Fibroblast of the aortic adventitia (primary cell): Measurements from ENCODE around the gene RAP1GAP. TPM values are rescaled to one million over a fixed set of nuclear protein-coding genes. Genes with fewer than 3 reads are reported as not detected.

ENCODE experiments used
- DNase-seq: peaks from one replicate; pipeline ENCODE4 v3.0.0-alpha.2; 2010; ENCODE audit warnings: low read depth
- H3K4me3 ChIP-seq: 2 replicates; pipeline ENCODE4 v1.5.1; 2011; ENCODE audit warnings: low read depth, mild to moderate bottlenecking, control low read depth, low read length, moderate library complexity
- total RNA-seq: library from RNA; depleted of rRNA; stranded (reverse); fragments of >200 nt; gene quantifications from 2 replicates; pipeline ENCODE4 v1.2.3, GENCODE V29; 2012; ENCODE audit warnings: low replicate concordance
- TF ChIP-seq, protein P1 (sequence below): IDR thresholded peaks from 2 replicates; pipeline ENCODE4 v1.5.1; 2011; ENCODE audit warnings: mild to moderate bottlenecking, low read length, control low read depth, inconsistent platforms; ENCODE audit not compliant: insufficient read depth

Gene RAP1GAP
- total RNA-seq, 1 donor: 0.09 TPM

GRCh38 chr1:21585037-21585436 lies 84.1 kb downstream of the RAP1GAP start:
- DNase-seq: no peak
- H3K4me3 ChIP-seq: no peak overlapping the region
- TF ChIP-seq, protein P1, sequence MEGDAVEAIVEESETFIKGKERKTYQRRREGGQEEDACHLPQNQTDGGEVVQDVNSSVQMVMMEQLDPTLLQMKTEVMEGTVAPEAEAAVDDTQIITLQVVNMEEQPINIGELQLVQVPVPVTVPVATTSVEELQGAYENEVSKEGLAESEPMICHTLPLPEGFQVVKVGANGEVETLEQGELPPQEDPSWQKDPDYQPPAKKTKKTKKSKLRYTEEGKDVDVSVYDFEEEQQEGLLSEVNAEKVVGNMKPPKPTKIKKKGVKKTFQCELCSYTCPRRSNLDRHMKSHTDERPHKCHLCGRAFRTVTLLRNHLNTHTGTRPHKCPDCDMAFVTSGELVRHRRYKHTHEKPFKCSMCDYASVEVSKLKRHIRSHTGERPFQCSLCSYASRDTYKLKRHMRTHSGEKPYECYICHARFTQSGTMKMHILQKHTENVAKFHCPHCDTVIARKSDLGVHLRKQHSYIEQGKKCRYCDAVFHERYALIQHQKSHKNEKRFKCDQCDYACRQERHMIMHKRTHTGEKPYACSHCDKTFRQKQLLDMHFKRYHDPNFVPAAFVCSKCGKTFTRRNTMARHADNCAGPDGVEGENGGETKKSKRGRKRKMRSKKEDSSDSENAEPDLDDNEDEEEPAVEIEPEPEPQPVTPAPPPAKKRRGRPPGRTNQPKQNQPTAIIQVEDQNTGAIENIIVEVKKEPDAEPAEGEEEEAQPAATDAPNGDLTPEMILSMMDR: no peak

DNA sequence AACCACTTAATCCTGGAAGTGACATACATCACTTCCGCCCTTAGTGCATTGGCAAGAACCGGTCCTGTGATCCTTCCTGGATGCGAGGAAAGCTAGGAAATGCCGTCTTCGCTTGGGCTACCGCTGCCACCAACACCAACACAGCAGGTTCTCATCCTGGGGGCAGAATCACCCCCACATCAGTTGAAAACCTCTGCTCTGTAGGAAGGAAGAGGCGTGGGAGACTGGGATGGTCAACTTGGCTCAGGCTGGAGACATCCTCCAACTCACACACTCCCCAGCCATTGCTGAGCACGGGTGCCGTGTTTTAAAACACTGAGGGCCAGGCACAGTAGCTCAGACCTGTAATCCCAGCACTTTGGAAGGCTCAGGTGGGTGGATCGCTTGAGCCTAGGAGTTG lies 85.1 kb downstream of the RAP1GAP start:
- no peak overlapping the region for H3K4me3 ChIP-seq
- TF ChIP-seq, protein P1: no peak
- DNase-seq: no peak

DNA sequence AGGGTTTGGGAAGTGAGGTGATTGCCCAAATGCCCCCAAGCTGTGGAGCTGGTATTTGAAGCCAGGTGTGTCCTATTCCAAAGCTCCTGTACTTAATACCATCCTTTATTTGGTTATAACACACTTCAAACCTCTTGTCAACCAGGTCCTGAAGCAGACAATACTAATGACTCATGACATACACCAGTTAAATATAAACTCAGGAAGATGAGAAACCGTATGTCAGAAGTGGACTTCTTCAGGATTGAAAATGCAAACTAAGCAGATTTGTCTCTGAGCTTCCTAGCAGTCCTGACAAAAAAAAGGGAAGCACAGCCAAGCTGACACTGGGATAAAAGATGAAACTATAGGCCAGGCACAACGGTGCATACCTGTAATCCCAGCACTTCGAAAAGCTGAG lies 89.4 kb downstream of the RAP1GAP start:
- H3K4me3 ChIP-seq: no peak overlapping the region
- no peak for DNase-seq
- TF ChIP-seq, protein P1: no peak

DNA sequence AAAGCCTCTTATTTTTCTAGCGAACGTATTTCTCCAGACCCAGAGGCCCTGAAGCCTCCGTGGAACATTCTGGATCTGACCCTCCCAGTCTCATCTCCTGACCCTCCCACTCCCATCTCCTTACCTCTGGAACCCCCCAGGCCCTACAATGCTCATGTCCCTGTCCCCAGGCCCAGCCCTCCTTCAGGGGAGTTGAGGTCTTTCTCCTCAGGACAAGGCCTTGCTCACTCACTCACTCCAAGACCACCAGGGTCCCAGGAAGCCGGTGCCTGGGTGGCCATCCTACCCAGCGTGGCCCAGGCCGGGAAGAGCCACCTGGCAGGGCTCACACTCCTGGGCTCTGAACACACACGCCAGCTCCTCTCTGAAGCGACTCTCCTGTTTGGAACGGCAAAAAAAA lies 91.2 kb downstream of the RAP1GAP start:
- TF ChIP-seq, protein P1: no peak

GRCh38 chr1:21577324-21577723 lies 91.8 kb downstream of the RAP1GAP start:
- DNase-seq: no peak
- TF ChIP-seq, protein P1: no peak
- no peak overlapping the region for H3K4me3 ChIP-seq

More for the DNA sequence above, 91.2 kb downstream of the RAP1GAP start:
- no peak overlapping the region for H3K4me3 ChIP-seq
- DNase-seq: no peak

DNA sequence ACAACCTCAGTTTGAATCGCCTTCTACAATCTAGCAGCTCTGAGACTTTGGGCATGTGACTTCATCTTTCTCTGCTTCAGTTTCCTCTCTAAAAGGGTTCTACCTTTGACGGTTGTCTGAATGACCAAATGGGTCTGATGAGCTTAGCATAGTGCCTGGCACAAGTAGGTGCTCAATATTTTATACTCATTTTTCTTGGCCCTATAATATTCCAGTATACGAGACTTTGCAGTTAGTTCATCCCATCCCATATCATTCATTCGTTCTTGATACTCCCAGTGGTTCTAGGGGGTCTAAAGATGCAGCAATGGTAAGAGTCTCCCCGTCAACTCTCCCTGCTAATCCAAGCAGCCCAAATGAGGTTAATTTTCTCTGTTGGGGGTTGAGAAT lies 92.4 kb downstream of the RAP1GAP start:
- TF ChIP-seq, protein P1: no peak
- no peak for DNase-seq

DNA sequence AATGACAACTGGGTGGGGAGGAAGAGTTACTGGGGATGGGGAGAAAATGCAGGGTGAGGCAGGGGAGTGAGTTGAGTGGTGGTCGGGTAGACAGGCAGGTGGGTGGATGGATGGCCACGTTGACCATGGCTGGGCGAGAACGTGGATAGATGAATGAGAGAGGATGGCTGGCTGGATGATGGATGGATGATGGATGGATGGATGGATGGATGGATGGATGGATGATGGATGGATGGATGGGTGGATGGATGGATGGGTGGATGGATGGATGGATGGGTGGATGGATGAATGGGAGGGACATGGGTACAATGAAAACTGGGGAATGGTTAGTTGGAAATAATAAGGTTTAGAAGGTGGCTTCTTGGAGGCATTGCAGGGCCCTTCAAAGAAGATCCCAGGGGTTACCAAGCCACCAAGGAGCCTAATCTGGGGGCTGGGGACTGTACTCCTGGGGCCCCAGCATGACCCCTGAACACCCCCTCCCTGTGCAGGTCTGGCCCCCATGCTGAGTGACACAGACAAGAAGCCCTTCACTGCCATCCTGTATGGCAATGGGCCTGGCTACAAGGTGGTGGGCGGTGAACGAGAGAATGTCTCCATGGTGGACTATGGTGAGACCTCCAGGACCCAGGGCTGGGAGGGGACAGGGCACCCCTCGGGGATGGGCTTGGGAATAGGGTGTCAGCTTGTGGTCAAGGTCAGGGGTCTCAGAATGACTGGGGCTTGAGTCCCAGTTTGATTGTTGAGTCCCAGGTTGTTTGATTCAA lies 92.9 kb downstream of the RAP1GAP start:
- H3K4me3 ChIP-seq: no peak overlapping the region
- DNase-seq: no peak
- TF ChIP-seq, protein P1: no peak

More for the DNA sequence above, 92.4 kb downstream of the RAP1GAP start:
- H3K4me3 ChIP-seq: no peak overlapping the region
